ENCODE data around the gene ARL11.

ARL11 gene

DNA sequence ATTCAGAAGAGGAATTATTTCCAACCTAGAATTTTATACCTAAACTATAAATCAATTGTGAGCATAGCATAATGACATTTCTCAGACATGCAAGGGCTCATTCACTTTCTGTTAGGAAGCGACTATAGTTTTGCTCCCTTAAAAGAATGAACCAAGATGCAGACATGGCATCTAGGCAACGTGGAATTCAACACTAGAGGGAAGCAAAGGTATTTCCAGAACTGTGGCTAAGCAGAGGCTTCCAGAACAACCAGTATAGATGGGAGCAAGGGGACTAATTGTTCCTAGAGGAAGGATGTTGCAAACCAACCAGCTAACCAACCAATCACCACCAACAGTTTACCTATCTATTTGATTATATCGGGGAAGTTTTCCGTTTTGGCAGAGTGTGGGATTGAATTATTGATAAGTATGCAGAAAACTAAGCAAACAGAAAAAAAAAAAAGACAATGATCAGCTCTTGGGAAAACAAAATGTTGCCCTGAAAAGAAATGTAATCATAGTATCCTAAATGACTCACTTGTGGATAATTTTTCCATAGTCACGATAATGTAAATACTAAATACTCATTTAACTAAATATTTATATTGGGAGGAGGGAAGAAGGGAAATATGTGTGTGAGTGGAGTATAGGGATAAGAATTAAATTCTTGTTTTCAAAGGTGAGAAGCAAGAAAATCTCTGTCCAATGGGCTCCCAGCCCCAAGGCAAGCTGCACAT, 21.1 kb downstream of the ARL11 start:
- DNase-seq (ENCODE audit: low read depth, low spot score): no peak

DNA sequence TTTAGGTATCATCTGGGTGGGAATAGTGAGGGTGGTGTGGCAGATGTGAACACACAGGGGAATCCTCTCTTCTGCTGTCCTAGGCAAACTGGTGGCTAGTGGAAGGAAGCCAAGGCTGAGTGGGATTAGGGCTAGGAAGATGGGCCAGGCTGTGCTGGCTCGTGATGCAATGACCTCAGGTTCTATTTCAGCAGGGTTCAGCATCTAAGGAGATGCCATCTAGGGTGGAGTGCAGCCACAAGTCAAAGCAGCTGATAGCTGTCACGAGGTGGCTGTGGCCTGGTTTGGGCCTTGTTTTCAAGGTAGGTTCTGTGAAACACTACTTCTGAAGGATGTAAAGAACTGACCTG, 21.6 kb downstream of the ARL11 start:
- no peak for DNase-seq (ENCODE audit: low read depth, low spot score)

DNA sequence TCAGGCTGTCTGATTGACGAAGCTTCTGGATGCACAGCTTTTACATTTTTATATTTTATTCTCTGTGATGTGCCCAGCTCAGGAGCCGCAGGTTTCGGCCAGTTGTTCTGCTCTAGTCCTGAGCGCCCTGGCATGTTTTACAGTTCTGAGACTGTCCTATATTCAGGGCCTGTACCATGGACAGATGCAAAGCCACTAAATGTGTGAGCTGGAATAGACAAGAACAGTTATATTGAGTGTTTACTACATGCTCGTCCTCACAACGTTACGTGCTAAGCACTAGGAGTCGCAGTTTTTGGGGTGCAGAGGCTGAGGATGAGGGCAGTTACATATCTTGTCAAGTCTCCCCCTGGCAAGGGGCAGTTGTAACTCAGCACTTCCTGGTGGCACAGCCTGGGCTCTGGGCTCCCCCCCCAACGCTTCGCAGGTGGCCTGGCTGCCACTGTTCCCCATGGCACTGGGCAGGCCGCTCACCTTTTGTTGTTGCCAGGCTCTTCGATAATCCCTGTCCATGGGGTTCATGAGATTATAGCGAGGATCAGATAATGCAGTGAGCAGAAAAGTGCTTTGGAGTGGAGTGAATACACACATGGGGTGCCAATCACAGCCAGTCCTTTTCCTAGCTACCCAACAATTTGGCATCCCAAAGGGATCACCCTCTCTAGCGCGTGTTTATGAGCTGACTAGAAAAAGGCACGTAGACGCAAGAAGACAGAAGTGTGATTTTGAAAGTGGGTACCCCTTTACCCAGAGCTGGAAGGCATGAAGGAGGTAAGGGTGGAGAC, 23.5 kb downstream of the ARL11 start:
- no peak for DNase-seq (ENCODE audit: low read depth, low spot score)

GRCh38 chr13:49652355-49653305, 24.3 kb downstream of the ARL11 start:
- no peak for DNase-seq (ENCODE audit: low read depth, low spot score)

DNA sequence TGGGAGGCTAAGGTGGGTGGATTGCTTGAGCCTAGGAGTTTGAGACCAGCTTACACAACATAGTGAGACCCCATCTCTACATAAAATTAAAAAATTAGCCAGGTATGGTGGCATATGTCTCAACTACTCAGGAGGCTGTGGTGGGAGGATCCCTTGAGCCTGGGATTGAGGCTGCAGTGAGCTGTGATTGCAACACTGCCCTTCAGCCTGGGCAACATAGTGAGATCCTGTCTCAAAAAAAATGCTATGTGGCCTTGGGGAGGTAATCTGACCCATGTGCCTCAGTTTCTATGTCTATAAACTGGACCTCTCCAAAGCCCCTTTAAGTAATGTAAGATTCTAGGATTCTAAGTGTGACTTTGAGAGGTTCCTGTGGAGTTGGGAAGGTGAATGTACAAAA, 25.2 kb downstream of the ARL11 start:
- no peak for DNase-seq (ENCODE audit: low read depth, low spot score)

GRCh38 chr13:49654011-49654410, 25.7 kb downstream of the ARL11 start:
- DNase-seq (ENCODE audit: low read depth, low spot score): no peak

DNA sequence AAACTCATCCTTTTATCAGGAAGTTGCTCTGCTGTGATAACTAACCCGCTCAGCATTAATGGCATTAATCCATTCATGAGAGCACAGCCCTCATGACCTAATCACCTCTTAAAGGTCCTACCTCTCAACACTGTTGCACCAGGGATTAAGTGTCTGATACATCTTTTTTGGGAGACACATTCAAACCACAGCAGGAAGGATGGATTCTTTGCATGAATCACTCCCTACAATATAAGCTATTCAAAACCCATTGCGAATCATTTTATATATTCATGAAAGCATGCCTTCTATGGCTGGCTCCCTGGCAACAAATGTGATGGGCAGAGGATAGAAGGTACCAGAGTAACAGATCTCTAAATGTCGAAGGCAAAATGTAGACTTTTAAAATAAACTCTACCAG, 27.6 kb downstream of the ARL11 start:
- no peak for DNase-seq (ENCODE audit: low read depth, low spot score)

DNA sequence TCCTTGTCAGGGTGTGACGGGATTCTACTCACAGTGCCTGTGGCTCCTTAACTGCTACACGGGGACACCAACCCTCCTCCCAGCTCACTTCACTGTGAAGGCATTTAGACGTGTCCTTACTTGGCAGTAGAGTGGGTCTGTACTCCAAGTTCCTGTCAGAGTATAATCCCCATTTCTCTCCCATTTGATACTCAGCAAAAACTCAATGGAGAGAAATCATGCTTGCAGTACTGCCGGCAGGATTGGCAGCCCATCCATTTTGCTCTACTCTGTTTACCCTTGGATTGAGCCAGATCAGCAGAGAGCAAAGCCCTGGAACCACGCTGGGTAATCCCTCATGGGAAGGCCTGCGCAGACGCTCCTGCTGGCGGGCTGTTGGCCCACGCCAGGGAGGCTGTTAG, 28.9 kb downstream of the ARL11 start:
- no peak for DNase-seq (ENCODE audit: low read depth, low spot score)

DNA sequence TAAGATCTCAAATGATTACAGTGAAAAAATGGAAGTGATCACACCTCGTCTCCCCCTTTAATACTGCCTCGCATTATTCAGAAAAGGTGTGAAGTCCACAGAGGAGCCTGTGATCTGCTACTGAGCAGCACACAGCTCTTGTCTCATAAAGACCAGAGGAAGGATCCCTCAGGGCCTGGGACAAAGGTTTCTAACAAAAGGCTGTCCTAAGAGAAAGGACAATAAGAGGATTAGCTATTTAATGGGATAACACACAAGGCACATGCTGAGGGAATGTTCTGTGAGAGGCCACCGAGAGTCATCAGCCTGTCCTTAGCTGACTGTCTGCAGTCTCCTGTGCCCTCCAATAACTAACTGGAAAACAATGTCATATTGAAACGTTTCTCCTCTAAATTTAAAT, 36.3 kb downstream of the ARL11 start:
- no peak for DNase-seq (ENCODE audit: low read depth, low spot score)

GRCh38 chr13:49667773-49668172, 39.5 kb downstream of the ARL11 start:
- no peak for DNase-seq (ENCODE audit: low read depth, low spot score)

DNA sequence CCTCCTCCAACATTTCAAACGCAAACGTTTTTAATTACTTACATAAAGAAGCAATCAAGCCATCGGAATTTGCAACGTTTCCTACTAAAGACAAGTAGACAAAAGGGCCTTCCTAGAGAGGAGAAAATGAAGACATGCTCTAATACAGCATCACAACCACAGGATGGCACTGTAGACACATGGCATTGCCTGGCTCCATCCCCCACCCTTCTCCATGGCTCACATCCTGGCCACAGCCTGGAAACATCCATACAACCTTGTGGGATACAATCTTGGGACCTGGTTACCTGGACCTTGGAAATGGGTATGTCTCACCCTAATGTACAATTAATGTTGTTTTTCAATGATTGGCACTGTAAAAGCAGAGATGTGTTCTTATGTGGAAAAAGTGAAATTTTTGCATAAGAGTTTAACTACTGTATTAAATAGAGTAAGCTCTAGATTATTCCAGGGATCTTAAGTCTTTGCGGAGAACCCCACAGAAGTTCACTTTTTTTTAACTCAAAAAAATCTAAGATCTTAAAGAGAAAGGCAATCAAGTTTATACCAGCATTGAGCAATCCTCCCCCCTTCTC, 41.5 kb downstream of the ARL11 start:
- DNase-seq (ENCODE audit: low read depth, low spot score): peak; percentile 49

- no peak for DNase-seq (ENCODE audit: low read depth, low spot score)
Observed at GRCh38 chr13:49670828-49671227, 42.5 kb downstream of the ARL11 start.

DNA sequence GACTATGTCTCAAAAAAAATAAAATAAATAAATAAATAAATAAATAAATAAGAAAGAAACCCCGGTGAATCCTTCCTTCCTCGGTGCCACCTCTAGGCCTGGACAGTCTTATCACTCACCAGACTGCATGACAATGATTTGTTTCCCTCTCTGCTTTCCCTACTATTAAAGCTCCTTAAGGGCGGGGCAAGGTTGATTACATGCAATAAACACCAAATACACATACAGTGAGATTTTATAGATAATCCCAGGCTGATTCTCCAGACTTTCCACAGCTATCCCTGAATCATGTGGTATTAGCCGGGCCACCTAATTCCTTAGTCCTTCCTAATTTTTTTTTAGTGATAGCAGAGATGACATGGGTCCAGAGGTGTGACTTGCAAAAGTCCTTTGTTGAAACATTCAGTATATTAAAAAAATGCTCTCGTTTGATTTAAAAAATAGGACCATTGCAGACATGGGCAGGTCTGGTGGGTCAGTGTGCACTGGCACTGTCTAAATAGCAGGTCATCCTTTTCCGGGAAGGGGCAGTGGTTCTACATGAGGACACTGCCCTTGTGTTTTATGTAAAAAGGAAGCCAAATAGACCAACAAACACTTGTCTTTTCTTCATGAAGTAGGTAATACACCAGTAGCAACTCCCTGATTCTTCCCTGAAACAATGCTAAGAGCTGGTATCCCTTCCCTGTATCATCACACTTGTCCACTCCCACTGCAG, 48.4 kb downstream of the ARL11 start:
- DNase-seq (ENCODE audit: low read depth, low spot score): no peak

DNA sequence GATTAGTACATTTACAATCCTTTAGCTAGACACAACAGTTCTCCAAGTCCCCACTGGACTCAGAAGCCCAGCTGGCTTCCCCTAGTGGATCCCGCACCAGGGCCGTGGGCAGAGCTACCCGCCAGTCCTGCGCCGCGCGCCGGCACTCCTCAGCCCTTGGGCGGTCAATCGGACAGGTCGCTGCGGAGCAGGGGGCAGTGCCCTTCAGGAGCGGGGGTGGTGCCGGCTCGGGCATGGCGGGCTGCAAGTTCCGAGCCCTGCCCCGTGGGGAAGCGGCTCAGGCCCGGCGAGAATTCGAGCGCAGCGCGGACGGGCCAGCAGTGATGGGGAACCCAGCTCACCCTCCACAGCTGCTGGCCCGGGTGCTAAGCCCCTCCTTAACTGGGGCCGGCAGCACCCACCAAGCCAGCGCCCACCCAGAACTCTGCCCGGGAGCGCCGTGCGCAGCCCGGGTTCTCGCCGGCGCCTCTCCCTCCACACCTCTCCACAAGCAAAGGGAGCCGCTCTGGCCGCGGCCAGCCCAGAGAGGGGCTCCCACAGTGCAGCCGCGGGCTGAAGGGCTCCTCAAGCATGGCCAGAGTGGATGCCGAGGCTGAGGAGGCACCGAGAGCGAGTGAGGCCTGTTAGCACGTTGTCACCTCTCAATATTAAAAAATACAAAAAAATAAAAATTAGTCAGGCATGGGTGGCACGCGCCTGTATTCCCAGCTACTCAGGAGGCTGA, 50.0 kb downstream of the ARL11 start:
- DNase-seq (ENCODE audit: low read depth, low spot score): no peak

DNA sequence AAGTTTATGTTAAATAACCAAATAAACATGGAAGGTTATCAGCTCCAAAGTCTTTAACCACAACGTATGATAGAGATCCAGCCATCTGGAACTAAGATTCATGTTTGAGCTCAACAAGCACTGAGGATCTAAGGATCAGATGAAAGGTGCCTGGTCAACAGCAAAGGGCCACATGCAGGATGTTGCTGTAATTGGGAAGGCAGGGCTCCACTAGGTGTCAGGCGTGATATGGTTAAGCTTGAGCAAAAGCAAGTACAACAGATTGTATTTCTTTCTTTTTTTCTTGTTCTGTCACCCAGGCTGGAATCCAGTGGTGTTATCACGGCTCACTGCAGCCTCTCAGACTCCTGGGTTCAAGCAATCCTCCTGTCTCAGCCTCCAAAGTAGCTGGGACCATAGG, 50.9 kb downstream of the ARL11 start:
- no peak for DNase-seq (ENCODE audit: low read depth, low spot score)

DNA sequence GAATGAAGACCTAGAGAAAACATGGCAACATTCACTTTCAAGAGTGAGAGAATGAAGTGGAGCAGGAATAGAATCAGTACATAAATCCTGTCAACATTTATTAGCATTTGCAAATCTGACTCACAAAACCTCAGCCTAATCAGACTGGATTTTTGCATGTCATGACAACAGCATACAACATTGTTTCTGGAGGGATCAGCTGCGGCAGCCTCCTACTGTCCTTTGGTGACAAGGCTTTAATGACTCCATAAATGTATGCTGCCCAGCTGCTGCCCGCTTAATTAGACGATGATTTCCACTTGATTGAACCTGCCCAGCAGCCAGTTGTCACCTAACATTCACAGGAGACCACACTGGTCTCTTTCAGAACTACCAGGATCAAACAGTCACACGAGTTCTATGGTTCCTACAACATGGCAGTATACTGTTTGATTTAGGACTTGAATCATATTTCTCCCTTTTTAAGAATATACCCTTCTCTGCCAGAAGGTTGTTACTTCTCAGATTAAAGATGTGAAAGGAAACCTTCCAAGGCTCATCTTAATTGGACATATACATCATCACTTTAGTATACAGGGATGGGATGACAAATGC, 53.6 kb downstream of the ARL11 start:
- DNase-seq (ENCODE audit: low read depth, low spot score): no peak
